H1 (cell line): ENCODE measurements around the gene MRPL41. TPM values are rescaled to one million over a fixed set of nuclear protein-coding genes. Genes with fewer than 3 reads are reported as not detected.

ENCODE experiments used
- CTCF ChIA-PET: fragments of 300-600 bp; sonication (Branson Sonifier 250); formaldehyde crosslinking; loops from one replicate; lab custom pipeline; 2021; ENCODE audit not compliant: partially characterized antibody; lab: Charles Lee
- POLR2A ChIA-PET: fragments of 300-600 bp; sonication (Branson Sonifier 250); formaldehyde crosslinking; loops from one replicate; lab custom pipeline; 2021; ENCODE audit warnings: inconsistent platforms; ENCODE audit not compliant: partially characterized antibody; lab: Charles Lee
- DNase-seq, 2 experiments: peaks; one replicate each; pipeline versions ENCODE4 v3.0.0 to v3.0.0-alpha.2; 2010 to 2022; ENCODE audit warnings: low spot score in 2 of 2, low read depth in 1 of 2, mixed read lengths in 1 of 2
- FAIRE-seq: peaks from 2 replicates; lab custom pipeline; 2011; peaks lifted over from hg19 to GRCh38; lab: Jason Lieb, UNC
- H2AFZ ChIP-seq: 2 replicates; pipeline ENCODE4 v1.8.1; 2012; ENCODE audit warnings: low read length, inconsistent platforms
- H2AK5ac ChIP-seq: 2 replicates; pipeline ENCODE4 v1.6.1; 2013; ENCODE audit warnings: low read depth, low read length
- H2BK120ac ChIP-seq: replicated peaks from 2 replicates; pipeline ENCODE3; 2013; ENCODE audit warnings: low read depth, low read length, inconsistent platforms
- H2BK12ac ChIP-seq: 2 replicates; pipeline ENCODE4 v1.6.1; 2013; ENCODE audit warnings: low read depth, low read length
- H2BK15ac ChIP-seq: 2 replicates; pipeline ENCODE4 v1.6.1; 2013; ENCODE audit warnings: low read length
- H2BK20ac ChIP-seq: 2 replicates; pipeline ENCODE4 v1.6.1; 2013; ENCODE audit warnings: low read length
- H2BK5ac ChIP-seq: 2 replicates; pipeline ENCODE4 v1.6.1; 2013; ENCODE audit warnings: low read depth, low read length
- H3K14ac ChIP-seq: 2 replicates; pipeline ENCODE4 v1.6.1; 2013; ENCODE audit warnings: inconsistent platforms; ENCODE audit not compliant: insufficient read length
- H3K18ac ChIP-seq: 2 replicates; pipeline ENCODE4 v1.6.1; 2013; ENCODE audit warnings: low read length; ENCODE audit errors: extremely low read depth
- H3K23ac ChIP-seq: 2 replicates; pipeline ENCODE4 v1.6.1; 2013; ENCODE audit warnings: inconsistent platforms; ENCODE audit not compliant: insufficient read length
- H3K23me2 ChIP-seq: 2 replicates; pipeline ENCODE4 v1.6.1; 2013; ENCODE audit warnings: low read depth, low read length
- H3K27ac ChIP-seq: 2 replicates; pipeline ENCODE4 v1.6.1; 2011; ENCODE audit warnings: low read depth, low read length, inconsistent platforms
- H3K27me3 ChIP-seq, 4 experiments: replicated peaks in 1 of 4; 1 replicate in 1 of 4; 2 replicates in 3 of 4; pipeline versions ENCODE4 v1.6.1 to v1.8.1; 2011 to 2013; ENCODE audit warnings: low read length in 3 of 4, mild to moderate bottlenecking in 3 of 4, inconsistent platforms in 2 of 4, mixed read lengths in 2 of 4, moderate library complexity in 1 of 4; ENCODE audit not compliant: control insufficient read depth in 3 of 4, insufficient read depth in 3 of 4; ENCODE audit errors: extremely low read depth in 1 of 4
- H3K36me3 ChIP-seq, 4 experiments: 2 replicates each; pipeline versions ENCODE4 v1.6.1 to v1.8.1; 2011 to 2013; ENCODE audit warnings: mild to moderate bottlenecking in 4 of 4, low read length in 3 of 4, moderate library complexity in 2 of 4, control low read depth in 1 of 4, inconsistent platforms in 1 of 4; ENCODE audit not compliant: insufficient read depth in 4 of 4, control insufficient read depth in 2 of 4
- H3K4ac ChIP-seq: replicated peaks from 2 replicates; pipeline ENCODE3; 2013; ENCODE audit warnings: low read length, low read depth, mixed read lengths, inconsistent platforms; ENCODE audit not compliant: insufficient read length
- H3K4me1 ChIP-seq, 4 experiments: replicated peaks in 1 of 4; 1 replicate in 1 of 4; 2 replicates in 3 of 4; pipeline versions ENCODE4 v1.6.1 to v1.8.1; 2011 to 2013; ENCODE audit warnings: low read length in 3 of 4, inconsistent platforms in 2 of 4, mixed read lengths in 1 of 4; ENCODE audit not compliant: insufficient read depth in 4 of 4, control insufficient read depth in 3 of 4
- H3K4me2 ChIP-seq, 2 experiments: 2 replicates each; pipeline versions ENCODE4 v1.6.1 to v1.8.1; 2011 to 2013; ENCODE audit warnings: low read depth in 2 of 2, low read length in 2 of 2, control low read depth in 1 of 2, inconsistent platforms in 1 of 2, mild to moderate bottlenecking in 1 of 2; ENCODE audit not compliant: insufficient read depth in 1 of 2
- H3K4me3 ChIP-seq, 4 experiments: fragments of 200-600, 300-600 bp in 1 of 4; sonication (generic), shearing (Covaris generic), sonication (Bioruptor Twin) in 1 of 4; 2 replicates each; pipeline versions ENCODE4 v1.5.1 to v1.8.1; 2011 to 2016; ENCODE audit warnings: low read length in 4 of 4, low read depth in 3 of 4, control low read depth in 2 of 4, inconsistent platforms in 2 of 4, mild to moderate bottlenecking in 2 of 4, mixed read lengths in 1 of 4, moderate library complexity in 1 of 4; ENCODE audit not compliant: insufficient read depth in 2 of 4; ENCODE audit errors: extremely low read depth in 1 of 4
- H3K56ac ChIP-seq: replicated peaks from 2 replicates; pipeline ENCODE3; 2013; ENCODE audit warnings: low read depth, mild to moderate bottlenecking, mixed read lengths, low read length, inconsistent platforms; ENCODE audit not compliant: insufficient read length
- H3K79me1 ChIP-seq: 2 replicates; pipeline ENCODE4 v1.6.1; 2013; ENCODE audit warnings: low read depth, low read length, control low read depth
- H3K79me2 ChIP-seq, 2 experiments: 2 replicates each; pipeline versions ENCODE4 v1.6.1 to v1.8.1; 2012 to 2013; ENCODE audit warnings: low read length in 2 of 2, mild to moderate bottlenecking in 2 of 2, inconsistent platforms in 1 of 2; ENCODE audit not compliant: insufficient read depth in 2 of 2, control insufficient read depth in 1 of 2
- H3K9ac ChIP-seq, 4 experiments: replicated peaks in 1 of 4; 1 replicate in 1 of 4; 2 replicates in 3 of 4; pipeline versions ENCODE4 v1.6.1 to v1.8.1; 2011 to 2013; ENCODE audit warnings: low read depth in 3 of 4, low read length in 3 of 4, control low read depth in 2 of 4, mild to moderate bottlenecking in 2 of 4, moderate library complexity in 2 of 4, inconsistent platforms in 1 of 4; ENCODE audit errors: extremely low read depth in 1 of 4
- H3K9me3 ChIP-seq, 2 experiments: 2 replicates each; pipeline versions ENCODE4 v1.6.1 to v1.8.1; 2012 to 2013; ENCODE audit warnings: mild to moderate bottlenecking in 2 of 2, moderate library complexity in 2 of 2, control low read depth in 1 of 2, inconsistent platforms in 1 of 2, low read depth in 1 of 2, low read length in 1 of 2, mixed read lengths in 1 of 2; ENCODE audit not compliant: insufficient read depth in 2 of 2
- H4K20me1 ChIP-seq, 2 experiments: replicated peaks in 1 of 2; 2 replicates each; pipeline versions ENCODE3 to v1.8.1; 2011 to 2013; ENCODE audit warnings: inconsistent platforms in 2 of 2, low read length in 2 of 2, mild to moderate bottlenecking in 1 of 2; ENCODE audit not compliant: insufficient read depth in 2 of 2, control insufficient read depth in 1 of 2
- H4K5ac ChIP-seq: 2 replicates; pipeline ENCODE4 v1.6.1; 2013; ENCODE audit warnings: low read length, low read depth, mixed read lengths, inconsistent platforms; ENCODE audit not compliant: insufficient read length
- H4K8ac ChIP-seq: 2 replicates; pipeline ENCODE4 v1.8.0; 2013; ENCODE audit warnings: mild to moderate bottlenecking, moderate library complexity, low read length, inconsistent platforms; ENCODE audit not compliant: insufficient read depth; ENCODE audit errors: extremely low read depth
- H4K91ac ChIP-seq: replicated peaks from 2 replicates; pipeline ENCODE3; 2013; ENCODE audit warnings: low read length, mixed read lengths, inconsistent platforms; ENCODE audit not compliant: insufficient read length
- E2F6 ChIP-seq: IDR thresholded peaks from 2 replicates; pipeline ENCODE4 v1.6.1; 2012; ENCODE audit warnings: inconsistent platforms
- POLR2A ChIP-seq, 2 experiments: IDR thresholded peaks; 1 replicate in 1 of 2; 2 replicates in 1 of 2; pipeline ENCODE4 v1.6.1; 2011; ENCODE audit warnings: low read depth in 2 of 2, low read length in 2 of 2, mild to moderate bottlenecking in 2 of 2; ENCODE audit errors: control extremely low read depth in 1 of 2
- SP4 ChIP-seq: IDR thresholded peaks from 2 replicates; pipeline ENCODE4 v1.6.1; 2012; ENCODE audit warnings: low read length, inconsistent platforms
- WGBS, 2 experiments: shearing (Covaris generic) in 1 of 2; methylation state at CpG; one replicate each; pipeline versions ENCODE4 v1.1.6 to v1.1.7; 2013 to 2015; ENCODE audit warnings: low lambda C conversion rate in 2 of 2, mixed read lengths in 2 of 2, inconsistent platforms in 1 of 2, low coverage in 1 of 2, missing lambda C conversion rate in 1 of 2; ENCODE audit not compliant: insufficient replicate concordance in 2 of 2, insufficient coverage in 1 of 2, insufficient read length in 1 of 2; ENCODE audit errors: extremely low coverage in 1 of 2, missing lambda C conversion rate in 1 of 2; 5-methylcytosine and 5-hydroxymethylcytosine counted together
- polyA plus RNA-seq, 7 experiments: library from polyadenylated mRNA; depleted of rRNA in 3 of 7; stranded (reverse) in 5 of 7; unstranded in 2 of 7; fragments of >200 nt in 5 of 7; fragments of 200-250 nt in 2 of 7; gene quantifications; 1 replicate in 5 of 7; 2 replicates in 1 of 7; 4 replicates in 1 of 7; pipeline versions ENCODE4 v1.2.1 to v1.2.3, GENCODE V29; 2011 to 2013; ENCODE audit warnings: missing spikeins in 2 of 7, mixed read lengths in 2 of 7
- total RNA-seq: library from RNA; stranded (reverse); fragmentation: NEBNext Ultra II Directional; extraction: Animal tissue kit (Norgen Biotek cat#: 25700); gene quantifications from 2 replicates; pipeline ENCODE4 v1.2.1, GENCODE V29; 2021

MRPL41 gene
- total and polyA plus RNA-seq, 2 of the 8 experiments (the other 6 are each of a cell fraction or from before 2014, with no cell fraction given), result 47.2 to 58.1 TPM

- Histone ChIP-seq H3K14ac (no peak overlapping the region), H3K23me2 (peaks cover 8% of the 10 kb centered on the region; the same call in 1 of the 2 replicates), H2BK20ac (no peak overlapping the region), H3K56ac (no peak overlapping the region), H2BK12ac (no peak overlapping the region), H4K8ac (no peak overlapping the region), H3K4me2 (no peak overlapping the region), H2AFZ (no peak overlapping the region), H3K4me1 (peaks cover 0 to 7% (median 5%) of the 10 kb centered on the region in 4 experiments; a peak in 5 of 7 replicates), H2AK5ac (no peak overlapping the region), H3K9me3 (no peaks in the 10 kb centered on the region), H3K36me3 (peaks cover 5 to 11% (median 10%) of the 10 kb centered on the region in 4 experiments; a peak in 7 of 8 replicates), H3K4ac (no peak overlapping the region), H2BK120ac (no peak overlapping the region), H2BK15ac (no peak overlapping the region), H3K4me3 (no peak overlapping the region), H2BK5ac (no peak overlapping the region), H4K91ac (no peak overlapping the region), H3K79me2 (peaks cover 0 to 20% of the 10 kb centered on the region in 2 experiments; a peak in 2 of 4 replicates), H4K20me1 (peaks cover 12 to 14% of the 10 kb centered on the region in 2 experiments), H3K23ac (no peak overlapping the region), H3K27me3 (no peaks in the 10 kb centered on the region; a peak in 1 of 7 replicates), H4K5ac (no peak overlapping the region), H3K9ac (no peak overlapping the region), H3K79me1 (peaks cover 12% of the 10 kb centered on the region), H3K27ac (no peak overlapping the region), H3K18ac (no peak overlapping the region)
- ChIA-PET POLR2A (interaction anchor here (0.5 to 6.2 kb wide), 7 partner anchors 10 to 276 kb away, joined by 3 to 45 read pairs (median 4); partner anchors contain the start of gene DPH7), CTCF (interaction anchor here (0.6 to 2.7 kb wide), 6 partner anchors 9 to 745 kb away, joined by 3 to 19 read pairs (median 5); no protein-coding TSS in a partner anchor)
- WGBS, 2 experiments, result 89% methylated on average over 7 of the region's 7 CpGs; no CpG with 5 or more reads in 1 of the 2 experiments
- FAIRE-seq (no peak), DNase-seq (no peak)
- TF ChIP-seq E2F6 (no peak), SP4 (no peak), POLR2A (IDR thresholded peaks at IDR 0.05; ENCODE audit: control extremely low read depth in 1 of 2, low read depth in 2 of 2, low read length in 2 of 2) (no peak)
Observed at GRCh38 chr9:137592767-137593166, 41.1 kb downstream of the MRPL41 start.
